NCI-H460 (cell line): ENCODE data around the gene KMO. TPM values are rescaled to one million over a fixed set of nuclear protein-coding genes. Genes with fewer than 3 reads are reported as not detected.

Source experiments
- DNase-seq: peaks from one replicate; pipeline ENCODE4 v3.0.0-alpha.2; 2016; ENCODE audit warnings: low read depth; ENCODE audit errors: extremely low read depth
- total RNA-seq: library from RNA; depleted of rRNA; stranded (reverse); fragments of >200 nt; shearing (Covaris generic); gene quantifications from 2 replicates; pipeline ENCODE4 v1.2.3, GENCODE V29; 2014

The KMO gene
- total RNA-seq, 1 experiment from 2014 or later = 0.35 TPM

DNA sequence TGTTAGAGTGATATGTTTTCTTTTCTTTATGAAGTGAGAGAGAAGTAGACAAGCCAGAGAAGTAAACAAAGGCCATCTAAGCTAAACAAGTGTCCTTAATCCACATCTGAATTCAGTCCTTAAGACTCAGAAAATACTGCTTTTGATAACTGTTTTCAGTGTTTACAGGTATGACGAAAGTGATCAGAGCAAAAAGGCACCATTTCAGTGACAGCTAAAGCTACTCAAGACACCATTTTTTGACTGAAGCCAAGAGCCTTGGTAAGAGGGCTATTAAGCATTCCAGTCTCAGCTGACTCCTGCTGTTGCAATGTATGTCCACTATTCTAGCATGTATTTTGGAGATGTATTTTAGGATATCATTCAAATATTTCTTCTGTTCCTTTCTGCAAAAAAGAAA is 4.1 kb downstream of the KMO start:
- DNase-seq = no peak

DNA sequence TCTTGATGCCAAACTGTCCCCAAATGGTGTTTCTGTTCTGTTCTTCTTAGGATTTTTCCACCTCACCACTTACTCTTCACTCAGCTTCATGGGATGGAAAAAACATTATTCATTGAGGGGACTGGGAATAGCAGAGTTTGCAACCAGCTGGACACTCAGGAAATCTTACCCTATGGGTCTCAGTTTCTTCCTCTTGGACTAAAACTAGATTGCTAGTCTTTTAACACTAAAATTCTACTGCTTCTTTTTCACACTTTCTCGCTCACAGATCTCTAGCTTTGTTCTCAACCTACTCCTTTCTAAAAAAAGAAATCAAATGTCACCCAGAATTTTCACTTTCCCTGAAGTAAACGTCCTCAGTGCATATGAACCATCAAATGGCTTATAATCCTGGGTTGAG is 4.8 kb downstream of the KMO start:
- no peak for DNase-seq

DNA sequence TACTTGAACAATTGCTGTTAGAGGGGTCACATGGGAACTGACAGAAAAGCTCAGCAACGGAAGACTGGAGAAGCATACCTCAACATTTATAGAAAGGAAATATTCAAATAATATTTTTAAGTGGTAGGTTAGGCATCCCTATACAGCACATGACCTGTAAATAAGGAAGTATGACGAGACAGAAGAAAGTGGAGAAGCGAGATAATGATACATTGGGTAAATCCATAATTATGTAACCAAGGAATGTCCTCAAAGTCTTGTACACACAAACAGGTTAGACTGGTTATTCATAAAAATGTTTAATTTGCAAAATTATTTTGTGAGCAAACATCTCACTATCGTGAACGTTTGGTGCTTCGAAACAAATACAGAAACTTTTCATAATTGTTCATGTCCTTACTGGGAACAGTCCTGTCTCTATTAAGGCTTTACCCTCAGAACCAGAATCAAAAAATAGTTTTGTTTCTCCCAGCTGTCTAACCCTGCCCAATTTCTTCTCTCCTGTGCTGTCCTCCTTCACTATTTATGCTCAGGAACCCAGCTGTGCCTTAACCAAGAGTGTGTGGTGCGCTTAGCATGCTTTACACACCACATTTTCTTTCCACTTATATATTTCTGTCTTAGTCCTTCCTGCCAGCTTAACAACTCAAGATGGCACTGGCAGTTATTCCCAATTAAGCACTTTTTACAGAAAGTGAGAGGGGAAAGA is 10.2 kb downstream of the KMO start:
- no peak for DNase-seq

DNA sequence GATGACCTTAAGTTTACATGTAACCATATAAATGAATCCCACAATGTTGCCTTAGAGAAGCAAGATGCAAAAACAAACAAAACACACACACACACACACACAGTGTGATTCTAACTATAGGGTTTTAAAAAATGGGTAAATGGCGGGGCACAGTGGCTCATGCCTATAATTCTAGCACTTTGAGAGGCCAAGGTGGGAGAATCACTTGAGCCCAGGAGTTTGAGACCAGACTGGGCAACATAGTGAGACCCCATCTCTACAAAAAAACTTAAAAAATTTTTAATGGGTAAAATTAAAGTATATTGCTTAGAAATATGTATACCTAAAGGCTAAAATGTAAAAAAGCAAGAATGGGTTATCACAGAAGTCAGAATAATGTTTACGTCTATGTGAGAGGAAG is 15.8 kb downstream of the KMO start:
- no peak for DNase-seq

DNA sequence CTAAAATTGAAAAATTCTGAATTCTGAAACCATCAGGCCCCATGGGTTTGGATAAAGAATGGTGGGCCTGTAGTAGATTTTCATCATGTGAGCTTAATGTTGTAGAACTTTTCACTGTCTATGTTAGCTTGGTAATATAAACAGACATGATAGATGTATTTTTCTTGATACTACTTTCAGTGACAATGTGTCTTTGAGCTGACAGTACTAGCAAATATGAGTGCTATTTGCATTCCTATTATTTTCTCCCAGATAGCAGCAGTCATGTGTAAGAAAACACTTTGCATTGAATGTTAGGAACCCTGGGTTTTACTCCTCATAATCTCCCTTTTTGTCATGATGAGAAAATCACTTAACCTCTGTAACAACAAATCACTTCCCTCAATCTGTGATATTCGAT is 18.1 kb downstream of the KMO start:
- DNase-seq = no peak

DNA sequence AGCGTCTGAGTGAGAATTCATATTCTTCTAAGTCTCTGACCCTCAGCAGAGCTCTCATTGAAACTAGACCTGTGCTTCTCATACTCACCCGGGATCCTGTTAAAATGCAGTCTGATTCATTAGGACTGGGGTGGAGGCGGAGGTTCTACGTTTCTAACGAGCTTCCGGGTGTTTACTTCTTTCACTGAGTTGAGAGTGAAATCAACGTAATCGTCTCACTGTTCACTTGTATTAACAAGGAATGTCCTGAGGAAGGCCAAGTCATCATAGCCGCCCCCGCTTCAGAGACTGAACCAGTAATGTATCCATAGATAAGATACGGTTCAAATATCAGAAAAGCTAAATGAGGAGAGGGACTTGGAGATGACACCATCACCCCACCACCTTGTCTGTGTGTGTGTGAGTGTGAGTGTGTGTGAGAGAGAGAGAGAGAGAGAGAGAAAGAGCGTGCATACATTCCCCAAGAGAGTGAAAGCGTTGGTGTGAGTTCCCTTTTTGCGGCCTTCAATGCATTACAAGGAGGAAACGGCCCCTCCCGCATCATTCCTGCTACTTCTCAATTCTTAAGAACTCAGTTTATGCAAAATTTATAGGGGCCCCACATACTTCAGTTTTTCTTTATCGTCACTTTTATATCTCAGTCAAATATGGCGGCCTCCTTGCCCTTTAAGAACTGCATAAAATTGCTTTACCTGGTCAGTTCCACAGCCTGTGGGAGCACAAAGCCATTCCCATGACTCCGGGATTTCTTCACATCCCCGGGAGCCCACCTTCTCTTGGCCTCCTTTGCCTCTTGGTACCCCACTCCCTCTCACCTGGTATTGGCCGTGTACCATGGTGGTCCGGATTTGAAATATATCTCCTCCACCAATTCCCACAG is 19.8 kb downstream of the KMO start:
- DNase-seq = no peak

DNA sequence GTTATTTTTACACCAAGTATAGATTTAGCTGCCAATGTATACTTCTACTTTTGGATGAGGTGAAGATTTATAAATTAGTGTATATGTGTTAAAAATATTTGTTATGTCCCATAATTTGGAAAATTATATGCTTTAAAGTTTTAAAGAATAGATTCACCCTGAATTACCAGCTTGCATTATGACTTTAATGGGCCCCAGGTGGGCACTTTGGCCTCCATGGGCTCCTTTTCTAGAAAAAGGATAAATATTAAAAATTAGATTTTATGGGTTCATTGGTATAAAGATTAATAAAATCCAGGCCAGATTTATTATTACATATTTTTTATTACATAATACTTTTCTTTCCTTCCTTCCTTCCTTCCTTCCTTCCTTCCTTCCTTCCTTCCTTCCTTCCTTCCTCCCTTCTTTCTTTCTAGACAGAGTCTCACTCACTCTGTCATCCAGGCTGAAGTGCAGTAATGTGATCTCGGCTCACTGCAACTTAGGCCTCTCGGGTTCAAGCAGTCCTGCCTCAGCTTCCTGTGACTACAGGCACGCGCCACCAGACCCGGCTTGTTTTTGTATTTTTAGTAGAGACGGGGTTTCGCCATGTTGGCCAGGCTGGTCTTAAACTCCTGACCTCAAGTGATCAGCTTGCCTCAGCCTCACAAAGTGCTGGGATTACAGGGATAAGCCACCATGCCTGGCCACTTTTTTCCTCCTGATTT is 21.9 kb downstream of the KMO start:
- no peak for DNase-seq

DNA sequence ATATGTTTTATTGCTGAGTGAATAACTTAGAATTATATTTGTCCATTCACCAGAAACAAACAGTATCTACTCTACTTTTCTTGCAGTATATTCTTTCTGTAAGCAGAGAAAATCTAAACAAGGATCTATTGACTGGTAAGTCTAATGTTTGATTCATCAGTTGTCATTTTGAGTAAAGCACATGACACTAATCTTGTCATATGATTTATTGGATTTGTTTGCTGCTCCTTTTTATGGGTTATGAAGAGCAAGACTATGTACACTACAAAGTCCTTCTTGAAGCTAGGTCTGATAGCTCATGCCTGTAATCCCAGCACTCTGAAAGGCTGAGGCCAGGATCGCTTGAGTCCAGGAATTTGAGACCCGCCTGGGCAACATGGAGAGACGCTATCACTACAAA is 23.3 kb downstream of the KMO start:
- DNase-seq = no peak

DNA sequence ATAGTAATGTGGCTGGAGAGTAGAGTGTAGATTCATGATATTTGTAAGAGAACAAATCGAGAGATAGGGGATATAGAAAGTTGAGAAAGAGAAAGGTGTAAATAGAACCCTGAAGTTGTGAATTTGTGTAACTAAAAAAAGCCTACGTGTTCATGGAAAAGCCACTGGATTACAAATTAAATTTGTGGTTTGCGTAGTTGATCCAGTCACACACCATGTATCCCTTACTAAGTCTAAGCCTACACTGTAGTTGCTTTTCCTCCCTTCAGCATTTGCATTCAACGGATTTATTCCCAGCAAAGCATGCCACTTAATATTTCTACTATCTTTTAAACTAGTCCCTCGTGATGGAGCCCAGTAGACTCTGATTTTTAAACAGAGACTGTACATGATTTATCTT is 24.9 kb downstream of the KMO start:
- DNase-seq = no peak

DNA sequence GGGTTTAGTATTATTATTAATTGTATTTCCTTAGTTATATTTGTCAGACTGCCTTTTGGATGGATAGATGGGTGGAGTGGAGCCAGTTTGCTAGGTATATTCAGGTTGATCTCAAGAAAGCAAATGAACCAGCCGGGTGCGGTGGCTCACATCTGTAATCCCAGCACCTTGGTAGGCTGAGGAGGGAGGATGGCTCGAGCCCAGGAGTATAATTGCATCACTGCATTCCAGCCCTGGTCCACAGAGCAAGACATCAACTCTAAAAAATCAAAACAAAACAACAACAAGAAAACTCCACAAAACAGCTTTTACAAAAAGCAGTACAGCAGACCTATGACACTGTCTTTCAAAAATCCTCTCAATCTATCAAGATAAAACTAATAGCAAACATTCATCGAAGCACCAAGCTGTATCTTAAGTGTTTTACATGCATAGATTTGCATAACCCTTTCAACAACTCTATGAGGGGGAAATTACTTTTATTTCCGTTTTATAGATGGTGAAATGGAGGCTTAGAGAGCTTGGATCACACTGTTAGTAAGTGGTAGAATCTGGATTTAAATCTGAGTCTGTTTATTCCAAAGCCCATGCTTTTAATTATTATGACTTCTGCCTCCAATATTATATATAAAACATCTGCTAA is 25.5 kb downstream of the KMO start:
- DNase-seq = no peak

DNA sequence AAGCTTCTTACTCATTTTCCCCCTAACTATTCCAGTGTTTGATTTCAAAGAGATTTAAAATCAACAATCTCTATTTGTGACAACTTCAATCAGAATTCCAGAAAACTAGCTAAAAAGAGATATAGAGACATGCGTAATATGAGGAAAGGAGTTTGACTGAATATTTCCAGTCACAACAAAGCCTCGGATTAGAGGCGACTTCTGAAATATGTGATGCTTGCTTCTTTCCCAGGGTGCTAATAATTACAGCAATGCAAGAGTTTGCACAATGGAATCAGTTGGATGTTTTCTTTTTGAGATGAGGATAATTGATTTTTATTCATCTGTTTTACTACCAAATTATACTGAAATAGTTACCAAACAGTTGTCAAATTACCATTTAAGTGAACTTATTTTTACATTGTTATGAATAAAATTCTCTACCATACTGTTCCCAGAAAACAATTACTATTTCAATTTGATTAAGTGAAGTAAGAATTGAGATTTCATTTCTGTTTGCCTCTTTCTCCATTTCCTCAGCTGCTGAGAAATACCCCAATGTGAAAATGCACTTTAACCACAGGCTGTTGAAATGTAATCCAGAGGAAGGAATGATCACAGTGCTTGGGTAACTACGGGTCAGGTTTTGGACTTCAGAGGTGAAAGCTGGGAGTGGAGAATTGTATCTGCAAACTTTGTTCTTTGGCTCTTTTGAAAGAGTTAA is 28.1 kb downstream of the KMO start:
- DNase-seq = no peak

DNA sequence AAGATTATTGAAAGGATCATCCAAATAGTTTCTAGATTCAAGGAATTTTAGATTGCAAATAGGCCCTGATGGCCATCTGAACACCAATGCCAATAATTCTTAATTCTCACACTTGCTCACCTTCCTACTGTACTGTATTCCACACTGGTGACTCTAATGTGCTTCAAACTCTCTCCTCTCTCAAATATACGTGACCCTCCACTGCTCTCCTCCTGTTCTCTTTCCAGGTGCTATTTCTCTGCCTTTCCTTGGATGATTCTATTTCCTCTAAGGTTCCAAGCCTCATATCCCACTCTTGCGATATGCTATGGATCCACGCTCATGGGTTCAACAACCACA is 28.6 kb downstream of the KMO start:
- DNase-seq = no peak

DNA sequence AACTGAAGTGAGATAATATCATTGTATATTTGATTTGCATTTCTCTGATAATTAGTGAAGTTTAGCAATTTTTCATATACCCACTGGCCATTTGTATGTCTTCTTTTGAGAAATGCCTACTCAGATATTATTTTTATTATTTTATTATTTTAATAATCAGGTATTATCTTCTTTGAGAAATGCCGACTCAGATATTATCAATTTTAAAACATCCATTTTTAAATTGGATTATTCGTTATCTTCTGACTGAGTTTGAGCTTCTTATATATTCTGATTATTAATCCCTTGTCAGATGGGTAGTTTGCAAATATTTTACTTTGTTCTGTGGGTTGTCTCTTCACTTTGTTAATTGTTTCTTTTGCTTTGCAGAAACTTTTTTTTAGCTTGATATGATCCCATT is 37.7 kb downstream of the KMO start:
- DNase-seq = no peak

DNA sequence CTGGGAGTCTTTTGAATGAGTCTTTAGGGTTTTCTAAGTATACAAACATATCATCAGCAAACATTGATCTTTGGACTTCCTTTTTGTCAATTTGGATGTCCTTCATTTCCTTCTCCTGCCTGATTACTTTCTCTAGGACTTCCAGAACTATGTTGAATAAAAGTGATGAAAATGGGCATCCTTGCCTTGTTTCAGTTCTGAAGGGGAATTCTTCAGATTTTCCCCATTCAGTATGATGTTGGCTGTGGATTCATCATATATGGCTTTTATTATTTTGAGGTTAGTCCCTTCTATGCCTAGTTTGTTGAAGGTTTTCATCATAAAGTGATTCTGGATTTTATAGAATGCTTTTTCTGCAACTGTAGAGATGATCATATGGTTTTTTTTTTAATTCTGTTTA is 42.0 kb downstream of the KMO start:
- DNase-seq = no peak

DNA sequence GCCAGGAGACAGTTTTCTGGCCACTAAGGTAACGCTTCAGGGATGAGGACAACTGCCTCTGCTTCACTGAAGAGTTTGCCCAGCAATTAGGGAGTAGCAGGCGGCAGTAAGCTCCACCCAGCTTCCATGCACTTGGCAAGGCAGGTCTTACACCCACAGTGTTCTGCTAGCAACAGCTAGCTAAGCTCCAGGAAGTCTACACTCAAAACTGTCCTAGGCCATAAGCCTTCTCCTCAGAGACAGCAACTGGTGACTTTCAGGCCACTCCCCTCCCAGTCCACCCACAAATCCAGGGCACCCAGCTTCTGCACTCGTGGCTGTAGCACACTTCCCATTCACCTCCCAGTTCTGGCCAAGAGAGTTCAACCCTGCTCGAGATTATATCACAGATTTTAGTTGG is 47.3 kb downstream of the KMO start:
- no peak for DNase-seq

DNA sequence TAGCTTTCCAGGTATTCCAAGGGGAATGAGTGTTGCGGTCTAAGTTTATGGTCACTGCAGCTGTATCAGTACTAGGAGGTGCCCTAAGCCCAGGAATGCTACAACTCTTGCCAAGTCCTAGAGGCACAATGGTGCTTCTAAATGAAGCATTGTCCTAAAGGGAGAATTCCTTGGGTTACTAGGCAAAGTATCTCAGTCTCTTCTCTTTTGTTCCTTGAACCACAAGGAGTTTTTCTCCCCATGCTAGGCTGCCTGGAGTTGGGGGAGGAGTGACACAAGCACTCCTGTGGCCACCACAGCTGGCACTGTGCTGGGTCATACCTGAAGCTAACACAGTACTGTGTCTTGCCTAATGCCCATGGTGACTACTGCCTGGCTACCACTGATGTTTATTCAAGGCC is 50.7 kb downstream of the KMO start:
- no peak for DNase-seq

DNA sequence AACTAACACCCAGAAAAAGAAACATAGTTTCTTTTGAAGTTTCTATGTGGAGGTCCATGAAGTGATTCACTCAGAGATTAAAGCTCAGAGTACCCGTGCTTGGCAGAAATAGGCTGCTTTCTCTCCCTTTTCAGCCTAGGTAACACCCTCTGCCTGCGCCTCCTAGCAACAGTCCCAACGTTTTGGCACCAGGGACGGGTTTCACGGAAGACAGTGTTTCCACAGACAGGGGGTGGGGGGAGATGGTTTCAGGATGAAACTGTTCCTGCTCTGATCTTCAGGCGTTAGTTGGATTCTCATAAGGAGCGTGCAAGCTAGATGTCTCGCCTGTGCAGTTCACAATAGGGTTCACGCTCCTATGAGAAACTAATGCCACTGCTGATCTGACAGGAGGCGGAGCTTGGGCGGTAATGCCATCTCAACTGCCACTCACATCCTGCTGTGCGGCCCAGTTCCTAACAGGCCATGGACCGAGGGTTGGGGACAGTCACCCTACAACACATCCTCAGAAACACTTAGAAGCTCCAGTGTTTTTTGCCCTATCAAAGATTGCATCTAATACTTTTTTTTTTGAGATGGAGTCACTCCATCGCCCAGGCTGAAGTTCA is 54.8 kb downstream of the KMO start:
- no peak for DNase-seq

DNA sequence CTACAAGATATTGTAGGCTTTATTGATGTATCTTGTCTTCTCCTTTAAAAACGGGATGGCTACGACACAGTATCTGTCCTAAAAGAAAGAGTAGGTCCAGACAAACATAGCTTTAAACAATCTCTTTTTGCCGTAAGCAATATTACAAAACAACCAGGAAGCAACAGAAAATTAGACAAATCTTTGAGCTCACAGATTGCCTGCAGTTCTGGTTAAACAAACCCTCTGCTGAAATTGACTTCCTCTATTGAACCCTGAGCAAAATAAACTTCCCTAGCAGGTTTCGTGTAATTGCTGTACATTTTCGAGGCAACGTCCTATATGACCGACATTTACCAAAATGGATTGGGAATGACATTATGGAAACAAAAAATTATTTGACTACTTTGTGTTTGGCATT is 57.3 kb downstream of the KMO start:
- DNase-seq = no peak

DNA sequence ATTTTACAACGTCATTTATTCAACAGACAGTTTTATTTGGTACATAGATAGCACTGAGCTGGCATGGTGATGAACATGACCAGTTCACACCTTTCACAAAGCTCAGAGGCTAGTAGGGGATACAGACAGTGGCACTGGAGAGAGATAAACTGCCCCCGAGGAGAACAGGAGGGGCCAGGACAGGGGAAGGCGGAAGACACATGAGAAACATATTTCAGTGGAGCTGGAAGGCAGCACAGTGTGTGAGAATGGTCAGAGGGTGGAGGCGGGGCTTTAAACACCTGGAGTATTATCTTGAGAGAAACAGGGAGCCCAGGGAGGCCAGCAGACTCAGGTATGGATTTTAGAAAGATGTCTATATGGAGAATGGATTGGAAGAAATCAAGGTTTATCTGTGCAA is 58.5 kb downstream of the KMO start:
- no peak for DNase-seq

DNA sequence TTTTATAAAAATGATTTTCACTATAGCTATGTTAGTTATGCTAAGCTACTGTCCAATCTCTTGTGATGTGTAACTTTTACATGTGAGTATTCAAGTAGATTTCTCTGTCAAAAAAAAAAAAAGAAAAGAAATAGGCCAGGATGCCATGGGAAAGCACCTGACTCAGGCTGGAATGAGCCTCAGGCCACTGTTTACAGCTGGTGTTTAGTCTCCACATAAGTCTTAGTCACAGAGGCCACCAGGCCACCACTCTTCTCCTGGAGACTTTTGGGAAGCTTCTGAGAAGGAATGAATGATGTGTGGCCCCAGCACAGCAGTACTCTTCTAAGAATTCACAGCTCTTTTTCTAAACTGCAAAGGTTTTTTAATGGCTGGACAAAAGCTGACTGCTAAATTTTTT is 59.1 kb downstream of the KMO start:
- DNase-seq = no peak
